Measurements from ENCODE around the gene RNF17. TPM values are rescaled to one million over a fixed set of nuclear protein-coding genes. Genes with fewer than 3 reads are reported as not detected.

The RNF17 gene
- total RNA-seq, 2 experiments from 2014 or later: not detected

DNA sequence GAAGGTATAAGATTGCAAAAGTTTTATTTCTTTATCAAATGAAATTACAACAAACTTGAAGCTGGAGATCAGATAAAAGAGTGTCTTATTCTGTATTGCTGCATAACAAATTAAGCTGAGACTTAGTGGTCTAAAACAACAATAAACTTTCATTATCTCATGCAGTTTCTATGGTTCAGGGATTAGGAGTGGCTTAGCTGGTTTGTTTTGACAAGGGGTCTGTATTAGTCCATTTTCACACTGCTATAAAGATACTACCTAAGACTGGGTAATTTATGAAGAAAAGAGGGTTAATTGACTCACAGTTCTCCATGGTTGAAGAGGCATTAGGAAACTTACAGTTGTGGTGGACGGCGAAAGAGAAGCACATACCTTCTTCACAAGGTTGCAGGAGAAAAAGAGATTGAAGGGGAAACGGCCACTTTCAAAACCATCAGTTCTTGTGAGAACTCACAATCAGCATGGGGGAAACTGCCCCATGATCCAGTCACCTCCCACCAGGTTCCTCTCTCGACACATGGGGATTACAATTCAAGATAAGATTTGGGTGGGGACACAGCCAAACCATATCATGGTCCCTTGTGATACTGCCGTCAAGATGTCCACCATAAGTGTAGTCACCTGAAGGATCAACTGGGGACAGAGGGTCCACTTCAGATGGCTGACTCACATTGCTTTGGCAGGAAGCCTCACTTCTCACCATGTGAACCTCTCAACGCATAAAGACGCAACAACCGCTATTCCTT is 97.8 kb downstream of the RNF17 start:
- peaks cover 23% of the 10 kb centered on the region for H3K27me3 Mint-ChIP-seq
- H3K36me3 Mint-ChIP-seq: no peaks in the 10 kb centered on the region

DNA sequence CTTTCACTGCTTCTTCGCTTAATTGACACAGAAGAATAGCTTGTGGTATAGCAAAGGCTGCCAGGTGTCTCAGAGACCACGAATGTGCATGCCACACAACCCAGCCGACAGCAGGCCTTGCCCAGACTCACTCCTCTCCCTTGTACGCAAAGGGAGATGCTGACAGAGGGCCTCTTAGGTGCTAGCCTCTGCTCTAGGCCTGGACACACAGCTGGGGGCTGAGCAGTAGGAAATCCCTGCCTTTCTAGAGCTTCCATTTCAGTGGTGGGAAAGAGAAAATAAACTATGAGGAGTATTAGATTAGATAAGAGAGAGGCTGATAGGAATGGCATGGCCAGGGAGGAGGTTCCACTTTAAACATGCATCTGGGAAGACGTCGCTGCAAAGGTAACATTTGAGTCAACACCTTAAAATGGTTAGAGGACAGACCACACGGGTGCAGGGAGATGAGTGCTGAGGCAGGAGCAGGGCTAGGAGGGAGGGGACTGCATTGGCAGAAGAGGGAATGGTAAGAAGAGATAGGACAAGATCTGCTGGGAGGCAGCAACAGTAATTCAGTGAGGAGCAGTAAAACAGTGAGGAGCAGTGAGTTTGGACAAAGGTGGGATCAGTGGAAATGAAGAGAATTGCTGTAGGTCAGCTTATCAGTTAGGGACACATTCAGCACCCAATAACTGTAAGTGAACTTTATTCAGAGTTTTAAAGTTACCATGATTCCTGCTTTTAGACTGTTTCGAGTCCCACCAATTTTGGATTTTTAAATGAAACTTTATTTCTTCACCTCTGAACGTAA is 100.0 kb downstream of the RNF17 start:
- Mint-ChIP-seq H3K9me3 (no peaks in the 10 kb centered on the region), H3K36me3 (no peaks in the 10 kb centered on the region), H3K27ac (no peak overlapping the region), H3K4me1 (peaks cover 10% of the 10 kb centered on the region), H3K27me3 (peaks cover 27% of the 10 kb centered on the region), H3K4me3 (no peak overlapping the region)
- DNase-seq: no peak

More for the DNA sequence above, 97.8 kb downstream of the RNF17 start:
- DNase-seq: no peak
- Mint-ChIP-seq H3K4me1 (peaks cover 10% of the 10 kb centered on the region), H3K9me3 (no peaks in the 10 kb centered on the region), H3K27ac (no peak overlapping the region), H3K4me3 (no peak overlapping the region)

GRCh38 chr13:24864579-24864978 is 100.6 kb downstream of the RNF17 start:
- peaks cover 27% of the 10 kb centered on the region for H3K27me3 Mint-ChIP-seq
- no peaks in the 10 kb centered on the region for H3K36me3 Mint-ChIP-seq
- H3K4me1 Mint-ChIP-seq: peaks cover 10% of the 10 kb centered on the region
- H3K27ac Mint-ChIP-seq: no peak overlapping the region
- no peak for DNase-seq
- no peaks in the 10 kb centered on the region for H3K9me3 Mint-ChIP-seq
- no peak overlapping the region for H3K4me3 Mint-ChIP-seq

- no peak for DNase-seq
Measured at GRCh38 chr13:24865163-24865953, 101.4 kb downstream of the RNF17 start.

GRCh38 chr13:24866488-24866887 is 102.5 kb downstream of the RNF17 start:
- Mint-ChIP-seq H3K27ac (no peak overlapping the region), H3K27me3 (peaks cover 33% of the 10 kb centered on the region), H3K9me3 (no peaks in the 10 kb centered on the region), H3K36me3 (no peaks in the 10 kb centered on the region), H3K4me1 (peaks cover 10% of the 10 kb centered on the region), H3K4me3 (no peak overlapping the region)
- DNase-seq: no peak

More at GRCh38 chr13:24865163-24865953, 101.4 kb downstream of the RNF17 start:
- Mint-ChIP-seq H3K9me3 (no peaks in the 10 kb centered on the region), H3K4me1 (peaks cover 10% of the 10 kb centered on the region), H3K27me3 (peaks cover 28% of the 10 kb centered on the region), H3K36me3 (no peaks in the 10 kb centered on the region), H3K27ac (no peak overlapping the region), H3K4me3 (no peak overlapping the region)

GRCh38 chr13:24868874-24869273 is 104.9 kb downstream of the RNF17 start:
- H3K27ac Mint-ChIP-seq: no peak overlapping the region
- H3K4me1 Mint-ChIP-seq: peaks cover 10% of the 10 kb centered on the region
- H3K27me3 Mint-ChIP-seq: peaks cover 48% of the 10 kb centered on the region
- H3K4me3 Mint-ChIP-seq: no peak overlapping the region
- no peak for DNase-seq
- H3K9me3 Mint-ChIP-seq: no peaks in the 10 kb centered on the region
- H3K36me3 Mint-ChIP-seq: no peaks in the 10 kb centered on the region

GRCh38 chr13:24870380-24870760 is 106.4 kb downstream of the RNF17 start:
- Mint-ChIP-seq H3K36me3 (no peaks in the 10 kb centered on the region), H3K9me3 (no peaks in the 10 kb centered on the region), H3K27ac (no peak overlapping the region)

GRCh38 chr13:24875566-24875965 is 111.6 kb downstream of the RNF17 start:
- no peak overlapping the region for H3K4me3 Mint-ChIP-seq
- H3K9me3 Mint-ChIP-seq: no peaks in the 10 kb centered on the region
- peaks cover 3% of the 10 kb centered on the region for H3K4me1 Mint-ChIP-seq
- no peak for DNase-seq
- H3K36me3 Mint-ChIP-seq: no peaks in the 10 kb centered on the region
- no peak overlapping the region for H3K27ac Mint-ChIP-seq
- H3K27me3 Mint-ChIP-seq: peaks cover 45% of the 10 kb centered on the region

More at GRCh38 chr13:24870380-24870760, 106.4 kb downstream of the RNF17 start:
- Mint-ChIP-seq H3K4me3 (no peak overlapping the region), H3K4me1 (peaks cover 7% of the 10 kb centered on the region), H3K27me3 (peaks cover 57% of the 10 kb centered on the region)
- no peak for DNase-seq

DNA sequence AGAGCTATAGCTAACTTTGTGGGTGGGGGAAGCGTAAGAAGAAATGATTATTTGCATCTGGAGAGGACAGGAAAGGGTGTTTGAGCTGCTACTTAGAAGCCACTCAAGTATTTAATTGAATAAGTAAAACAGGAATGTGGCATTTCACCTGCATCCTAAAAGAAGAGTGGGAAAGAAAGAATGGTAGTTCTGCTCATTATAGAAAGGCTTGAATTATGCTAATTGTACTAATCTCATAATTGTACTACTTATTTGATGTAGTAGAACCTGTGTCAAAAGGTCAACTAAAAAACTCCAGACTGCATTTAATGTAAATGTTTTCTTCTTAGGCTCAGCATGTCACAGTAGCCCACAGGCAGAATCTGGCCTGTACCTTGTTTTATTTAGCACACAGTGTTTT is 113.6 kb downstream of the RNF17 start:
- H3K36me3 Mint-ChIP-seq: no peaks in the 10 kb centered on the region
- no peak overlapping the region for H3K4me3 Mint-ChIP-seq
- no peak overlapping the region for H3K27ac Mint-ChIP-seq
- H3K27me3 Mint-ChIP-seq: peaks cover 32% of the 10 kb centered on the region
- H3K4me1 Mint-ChIP-seq: peaks cover 3% of the 10 kb centered on the region
- H3K9me3 Mint-ChIP-seq: no peaks in the 10 kb centered on the region
- no peak for DNase-seq

- no peaks in the 10 kb centered on the region for H3K9me3 Mint-ChIP-seq
- no peak overlapping the region for H3K27ac Mint-ChIP-seq
- peaks cover 2% of the 10 kb centered on the region for H3K36me3 Mint-ChIP-seq
- DNase-seq: no peak
- H3K4me3 Mint-ChIP-seq: no peak overlapping the region
- peaks cover 3% of the 10 kb centered on the region for H3K4me1 Mint-ChIP-seq
- H3K27me3 Mint-ChIP-seq: peaks cover 27% of the 10 kb centered on the region
Measured at GRCh38 chr13:24878340-24878739, 114.4 kb downstream of the RNF17 start.

DNA sequence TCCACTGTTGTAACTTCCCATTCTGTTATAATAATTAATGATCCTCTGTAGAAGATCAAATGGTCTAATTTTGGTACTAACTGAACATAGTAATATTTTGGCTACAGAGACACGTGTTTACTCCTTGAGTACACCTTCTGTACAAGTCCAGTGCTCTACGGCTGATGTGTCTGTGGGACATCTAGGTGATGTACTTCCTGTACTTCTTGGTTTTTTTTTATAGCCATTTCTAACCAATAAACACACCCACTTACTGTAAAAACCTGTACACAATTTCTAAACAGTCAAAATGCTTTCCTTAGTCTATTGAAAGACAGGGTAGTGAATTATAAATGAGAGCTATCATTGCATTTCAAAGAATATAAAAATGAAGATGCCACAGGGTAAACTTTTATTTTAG is 118.7 kb downstream of the RNF17 start:
- Mint-ChIP-seq H3K27me3 (no peaks in the 10 kb centered on the region), H3K4me3 (no peak overlapping the region), H3K9me3 (no peaks in the 10 kb centered on the region), H3K36me3 (peaks cover 11% of the 10 kb centered on the region), H3K4me1 (peaks cover 3% of the 10 kb centered on the region), H3K27ac (no peak overlapping the region)
- DNase-seq: no peak

- no peak for DNase-seq
- Mint-ChIP-seq H3K27me3 (no peaks in the 10 kb centered on the region), H3K9me3 (no peaks in the 10 kb centered on the region), H3K27ac (no peak overlapping the region), H3K4me3 (no peak overlapping the region), H3K36me3 (peaks cover 35% of the 10 kb centered on the region), H3K4me1 (no peaks in the 10 kb centered on the region)
Measured at GRCh38 chr13:24887759-24888158, 123.8 kb downstream of the RNF17 start.

GRCh38 chr13:24888291-24888931 is 124.4 kb downstream of the RNF17 start:
- H3K4me3 Mint-ChIP-seq: no peak overlapping the region
- no peak overlapping the region for H3K27ac Mint-ChIP-seq
- no peaks in the 10 kb centered on the region for H3K9me3 Mint-ChIP-seq
- no peaks in the 10 kb centered on the region for H3K4me1 Mint-ChIP-seq
- H3K36me3 Mint-ChIP-seq: peaks cover 38% of the 10 kb centered on the region
- no peak for DNase-seq
- no peaks in the 10 kb centered on the region for H3K27me3 Mint-ChIP-seq

DNA sequence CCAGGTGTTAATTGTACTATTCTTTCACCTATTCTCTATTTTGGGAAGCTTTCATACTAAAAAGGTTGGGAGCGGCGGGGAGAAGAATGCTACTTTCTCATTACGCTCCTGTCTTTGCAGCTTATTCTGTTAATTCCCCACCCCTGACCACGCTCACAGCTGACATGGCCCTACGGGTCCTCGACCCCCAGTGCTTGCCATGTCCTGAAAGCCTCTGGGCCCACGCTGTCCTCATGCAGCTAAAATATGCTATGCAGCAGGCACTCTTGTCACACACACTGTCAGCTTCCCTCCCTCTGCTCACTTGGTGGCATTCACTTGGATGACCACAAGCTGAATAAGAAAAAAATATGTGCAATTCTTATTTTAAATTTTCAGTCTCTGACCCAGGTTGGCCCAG is 126.3 kb downstream of the RNF17 start:
- H3K27ac Mint-ChIP-seq: no peak overlapping the region
- DNase-seq: no peak
- H3K4me3 Mint-ChIP-seq: no peak overlapping the region
- no peaks in the 10 kb centered on the region for H3K4me1 Mint-ChIP-seq
- peaks cover 39% of the 10 kb centered on the region for H3K36me3 Mint-ChIP-seq
- no peaks in the 10 kb centered on the region for H3K9me3 Mint-ChIP-seq
- no peaks in the 10 kb centered on the region for H3K27me3 Mint-ChIP-seq
